ENCODE results near the gene TPBG.

Gene TPBG

GRCh38 chr6:82363428-82364086 is at the start of gene TPBG:
TPBG (plus strand) TSS chr6:82363817; CDS start chr6:82364962, 1,145 bp downstream.
- DNase-seq = peak in 2 of 3 experiments; percentile 30 to 62

GRCh38 chr6:82322386-82322785 is 41.2 kb upstream of the TPBG start:
- no peak for DNase-seq

- DNase-seq = no peak
Measured at GRCh38 chr6:82329766-82330165, 33.9 kb upstream of the TPBG start.

- DNase-seq = no peak
Measured at GRCh38 chr6:82330171-82330804, 33.3 kb upstream of the TPBG start.

GRCh38 chr6:82331031-82331773 is 32.4 kb upstream of the TPBG start:
- DNase-seq = peak in 1 of 3 experiments; percentile 52

- DNase-seq = peak in 1 of 3 experiments; percentile 27
Measured at GRCh38 chr6:82333781-82334180, 29.8 kb upstream of the TPBG start.

GRCh38 chr6:82337688-82338257 is 25.8 kb upstream of the TPBG start:
- peak in 2 of 3 experiments; percentile 11 to 15 for DNase-seq

GRCh38 chr6:82348130-82348529 is 15.5 kb upstream of the TPBG start:
- DNase-seq = no peak

- no peak for DNase-seq
Measured at GRCh38 chr6:82353848-82354247, 9.8 kb upstream of the TPBG start.

GRCh38 chr6:82360552-82360951 is 3.1 kb upstream of the TPBG start:
- no peak for DNase-seq

GRCh38 chr6:82361631-82362030 is 2.0 kb upstream of the TPBG start:
- DNase-seq = no peak

- no peak for DNase-seq
Measured at GRCh38 chr6:82362144-82362543, 1.5 kb upstream of the TPBG start.

- DNase-seq = no peak
Measured at GRCh38 chr6:82362878-82363427, 664 bp upstream of the TPBG start.

- peak; percentile 11 to 81 (median 69) for DNase-seq
Measured at GRCh38 chr6:82364087-82365015, 734 bp downstream of the TPBG start.

GRCh38 chr6:82365016-82365795 is 1.6 kb downstream of the TPBG start:
- DNase-seq = peak in 2 of 3 experiments; percentile 75 to 84

GRCh38 chr6:82367704-82368103 is 4.1 kb downstream of the TPBG start:
- no peak for DNase-seq

GRCh38 chr6:82370788-82371187 is 7.2 kb downstream of the TPBG start:
- peak in 2 of 3 experiments; percentile 9 to 42 for DNase-seq

- no peak for DNase-seq
Measured at GRCh38 chr6:82371799-82372546, 8.4 kb downstream of the TPBG start.

GRCh38 chr6:82372656-82373055 is 9.0 kb downstream of the TPBG start:
- DNase-seq = no peak

- no peak for DNase-seq
Measured at GRCh38 chr6:82374516-82374915, 10.9 kb downstream of the TPBG start.

All from NCI-H1417 (cell line).